Measurements from ENCODE around the gene GRIP1.

GRCh38 chr12:66453120-66453519 lies 225.8 kb downstream of the GRIP1 start:
- TF ChIP-seq CTCF (IDR thresholded peaks at IDR 0.05 in 4 of 5, conservative IDR thresholded peaks at IDR 0.05 in 1 of 5) (no peak), POLR2A (IDR thresholded peaks at IDR 0.05) (no peak)
